Limb (tissue), 2 donors: ENCODE measurements around the gene TUT7.
A peak's percentile ranks its signal among the peaks of the same experiment; 100 is the strongest.
"Not testable (repeated sequence)": the region's sequence is repeated elsewhere in the genome, so short reads cannot be mapped to it uniquely, and the experiment has no call there.

ENCODE experiments used
- DNase-seq, 2 donors: peaks; one replicate each; pipeline ENCODE4 v3.0.0-alpha.2; 2016; ENCODE audit errors: extremely low spot score in 2 of 2

The TUT7 gene

DNA sequence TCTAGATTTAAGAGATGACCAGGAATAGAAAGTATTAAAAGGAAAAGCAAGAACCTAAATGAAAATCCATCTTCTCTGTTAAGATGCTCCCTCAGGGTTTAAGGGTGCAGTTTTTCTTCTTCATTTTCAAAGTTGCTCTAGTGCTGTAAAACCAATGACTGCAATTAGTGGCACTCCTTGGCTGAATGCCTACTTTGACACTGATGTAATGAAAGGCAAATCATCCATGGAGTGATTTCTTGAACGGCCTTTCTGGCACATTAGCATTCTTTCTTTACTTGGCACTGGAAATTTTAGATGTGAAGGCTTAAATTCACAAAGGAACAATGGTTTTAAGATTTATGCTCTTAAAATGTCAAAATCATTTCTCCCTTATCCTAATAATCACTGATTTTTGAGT is 52.5 kb downstream of the TUT7 start:
- no peak for DNase-seq

DNA sequence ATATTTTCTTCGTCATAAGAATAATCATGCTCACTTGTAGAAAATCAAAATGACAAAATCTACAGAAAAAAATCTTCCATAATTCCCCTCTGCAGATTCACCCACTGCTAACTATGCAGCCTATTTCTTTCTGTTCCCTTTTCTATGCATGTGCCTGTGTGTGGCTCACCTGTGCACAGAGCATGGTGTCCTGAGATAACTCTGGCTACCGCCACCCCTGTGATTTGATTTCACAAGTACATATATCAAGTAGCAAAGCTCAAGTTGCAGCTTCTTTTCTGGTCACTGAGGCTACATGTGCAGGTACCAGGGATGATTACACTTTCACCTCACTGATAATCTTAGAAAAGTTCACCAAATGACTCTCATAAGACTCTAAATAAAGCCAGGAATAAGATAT is 53.5 kb downstream of the TUT7 start:
- no peak for DNase-seq

DNA sequence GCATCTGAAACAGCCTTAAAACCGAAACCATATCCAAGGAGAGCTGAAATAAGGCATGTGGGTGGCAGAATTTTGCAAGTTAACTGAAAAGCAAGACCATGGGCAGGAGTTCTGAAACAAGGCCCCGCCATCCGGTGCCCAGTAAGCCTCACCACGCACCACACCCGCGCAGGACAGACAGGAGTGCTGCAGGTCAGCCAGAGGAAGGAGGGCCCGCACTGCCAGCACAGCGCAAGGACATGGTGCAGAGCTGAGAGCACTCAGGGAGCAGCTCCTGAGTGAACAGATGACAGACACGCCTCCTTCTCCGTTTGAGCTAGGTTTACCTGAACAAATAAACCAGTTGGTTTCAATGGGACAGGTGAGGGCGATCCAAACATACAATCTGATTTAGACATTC is 55.3 kb downstream of the TUT7 start:
- no peak for DNase-seq

DNA sequence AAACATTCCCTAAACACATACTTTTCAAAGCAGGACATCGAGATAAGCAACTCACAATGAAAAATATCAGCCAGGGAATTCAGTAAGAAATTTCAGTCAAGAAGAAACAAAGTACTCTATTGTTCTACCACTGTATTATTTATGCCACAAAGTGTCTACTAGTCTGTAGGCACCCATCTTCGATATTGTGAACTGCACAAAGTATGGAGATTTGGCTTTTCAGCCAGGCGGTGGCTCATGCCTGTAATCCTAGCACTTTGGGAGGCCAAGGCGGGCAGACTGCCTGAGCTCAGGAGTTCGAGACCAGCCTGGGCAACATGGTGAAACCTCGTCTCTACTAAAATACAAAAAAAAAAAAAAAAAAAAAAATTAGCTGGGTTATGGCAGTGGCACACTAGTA is 63.9 kb downstream of the TUT7 start:
- not testable (repeated sequence) for DNase-seq

DNA sequence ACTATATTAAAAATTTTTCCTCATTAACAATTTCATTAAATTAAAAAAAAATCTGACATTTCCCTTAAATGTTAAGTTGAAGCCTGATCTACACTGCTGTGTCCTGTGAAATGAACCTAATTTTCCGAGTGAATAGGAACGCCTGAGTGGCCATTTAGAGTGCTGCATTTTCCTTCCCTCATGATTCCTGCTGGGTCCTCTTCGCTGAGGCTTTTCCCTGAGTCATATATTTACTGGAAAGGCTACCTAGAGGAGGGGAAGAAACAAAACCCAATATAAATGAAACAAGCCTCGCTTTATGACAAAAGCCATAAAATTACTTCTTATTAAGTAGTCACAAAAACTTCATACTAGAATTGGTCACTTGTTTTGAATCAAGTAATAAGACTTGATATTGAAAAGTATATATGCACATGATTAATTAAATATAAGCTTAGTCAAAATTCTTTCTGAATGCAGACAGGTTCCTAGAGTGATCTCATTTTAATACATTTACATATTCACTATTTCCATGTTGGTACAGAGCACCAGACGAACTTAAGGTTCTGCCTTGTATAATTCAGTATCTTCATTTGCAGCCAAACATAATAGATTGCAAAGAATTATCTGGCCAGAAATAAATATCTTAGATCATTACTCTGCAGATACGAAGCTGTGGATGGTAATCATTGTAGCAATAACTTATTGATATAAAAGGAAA is 65.6 kb downstream of the TUT7 start:
- no peak for DNase-seq

DNA sequence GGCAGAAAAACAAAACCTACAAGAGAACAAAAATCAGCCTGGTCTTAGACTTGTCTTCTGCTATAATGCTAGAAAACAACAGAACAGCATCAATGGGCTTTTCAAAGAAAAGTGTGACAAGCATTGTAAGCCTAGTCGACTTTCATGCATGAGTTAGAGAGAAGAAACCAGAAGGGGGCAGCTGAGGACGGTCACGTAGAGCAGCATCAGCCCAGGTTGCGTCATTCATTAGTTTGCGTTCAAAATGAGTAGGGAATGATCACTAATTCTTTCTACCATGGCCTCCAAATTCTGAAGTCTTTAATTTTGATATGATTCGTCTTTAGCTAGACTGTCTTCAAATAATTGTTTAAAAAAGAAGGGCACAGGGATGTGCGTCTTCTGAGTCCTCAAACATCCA is 67.2 kb downstream of the TUT7 start:
- DNase-seq = peak in 1 of 2 donors; percentile 18

DNA sequence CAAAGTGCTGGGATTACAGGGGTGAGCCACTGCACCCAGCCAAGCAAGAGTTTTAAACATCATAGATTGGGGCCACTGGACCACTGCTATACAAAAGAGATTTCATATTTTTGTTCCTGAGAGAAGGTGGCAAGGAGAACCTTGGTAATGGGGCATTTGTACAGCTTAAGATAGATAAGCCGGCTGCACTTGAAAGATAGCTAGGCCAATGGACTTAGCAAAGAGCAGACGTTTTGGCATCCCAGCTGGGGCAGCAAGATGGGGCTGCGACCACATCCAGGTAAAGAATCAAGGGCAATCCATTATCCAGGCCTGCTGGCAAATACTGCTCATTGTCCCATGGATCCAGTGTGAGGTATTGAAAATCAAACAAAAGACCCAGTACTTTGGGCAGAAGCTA is 67.9 kb downstream of the TUT7 start:
- DNase-seq = no peak

DNA sequence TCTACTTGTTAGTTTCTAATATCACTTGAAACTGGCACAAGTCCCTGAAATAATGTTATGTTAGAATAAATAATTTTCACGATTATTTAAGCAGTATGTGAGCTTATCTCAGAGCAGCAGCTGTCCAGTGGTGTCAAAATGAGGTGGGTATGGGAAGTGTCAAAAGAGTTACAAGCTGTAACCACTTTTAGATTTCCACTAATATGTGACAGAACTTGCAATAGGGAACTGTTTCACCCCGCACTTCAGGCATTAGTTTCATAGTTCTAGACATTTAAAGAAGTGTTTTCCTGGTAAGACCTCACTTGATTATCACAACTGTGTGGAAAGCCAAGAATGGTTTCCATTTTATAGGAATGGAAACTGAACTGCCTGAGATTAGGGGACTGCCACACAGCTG is 68.9 kb downstream of the TUT7 start:
- DNase-seq = no peak

DNA sequence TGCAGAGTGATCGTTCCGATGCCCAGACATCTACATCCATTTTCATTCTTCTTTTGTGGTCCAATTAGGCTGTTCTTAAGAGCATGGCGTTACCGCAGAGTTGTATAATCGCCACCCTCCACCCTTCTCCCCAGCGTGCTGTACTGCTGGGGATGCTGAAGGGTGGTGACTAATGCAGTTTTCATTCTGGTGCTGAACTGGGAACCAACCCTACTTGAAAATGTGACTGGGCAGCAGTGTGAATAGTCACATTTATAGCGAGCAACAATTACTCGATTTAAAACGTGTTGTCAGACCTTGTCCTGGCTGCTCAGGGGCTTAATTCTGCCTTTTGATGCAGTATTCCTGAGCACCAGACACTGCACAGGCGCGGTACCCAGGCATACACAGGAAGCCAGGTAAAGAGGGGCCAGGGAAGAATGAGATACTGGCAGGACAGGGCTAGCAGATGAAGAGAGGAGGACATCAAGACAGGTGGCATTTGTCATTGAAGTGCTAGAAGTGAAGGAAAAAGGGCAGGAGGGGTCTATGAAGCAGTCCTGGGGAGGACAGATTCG is 71.2 kb downstream of the TUT7 start:
- no peak for DNase-seq

DNA sequence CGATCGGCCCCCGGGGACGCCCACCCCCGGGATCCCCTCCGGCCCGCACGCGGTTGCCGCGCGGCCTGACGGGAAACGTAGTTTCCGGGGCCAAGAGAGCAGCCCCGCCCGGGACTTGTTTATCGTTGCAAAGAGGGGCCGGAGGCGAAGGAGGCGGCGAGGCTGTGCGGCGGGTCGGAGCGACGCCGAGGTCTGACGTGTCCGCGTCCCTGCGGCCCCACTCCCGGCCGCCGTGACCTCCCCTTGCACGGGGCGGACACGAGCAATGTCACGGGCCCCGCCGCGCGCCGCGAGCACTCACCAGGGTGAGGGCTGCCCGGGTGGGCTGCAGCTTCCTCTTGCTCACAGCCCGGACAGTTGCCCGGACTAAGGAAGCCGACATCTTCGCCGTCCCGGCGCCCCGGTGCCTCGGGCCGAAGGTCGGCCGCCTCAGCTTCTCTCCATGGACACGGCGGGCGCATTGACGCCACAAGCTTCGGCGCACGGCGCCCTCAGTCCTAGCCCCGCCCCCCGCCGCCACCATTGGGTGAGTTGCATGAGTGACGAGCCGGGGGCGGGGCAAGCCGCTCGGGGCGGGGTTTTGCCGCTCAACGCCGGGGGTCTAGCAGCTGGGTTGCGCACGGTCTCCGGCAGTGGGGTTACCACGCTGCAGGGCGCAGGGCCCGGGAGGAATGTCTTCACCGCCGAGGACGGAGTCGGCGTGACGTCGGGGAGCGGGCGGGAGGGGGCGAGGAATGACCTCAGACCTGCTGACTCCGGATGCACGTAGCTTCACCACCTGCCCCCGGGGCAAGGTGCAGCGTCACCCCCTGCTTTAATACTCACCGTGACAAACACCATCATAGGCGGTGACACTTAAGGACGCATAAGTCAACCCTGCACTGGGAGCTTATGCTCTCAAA is 71.9 kb downstream of the TUT7 start, which contains the start of gene ISCA1:
Gene ISCA1, minus strand, starts transcription at position 462 of the 902 bp plus-strand sequence. Its CDS starts 80 bp downstream, at position 382.
- peak; percentile 93 to 99 for DNase-seq

DNA sequence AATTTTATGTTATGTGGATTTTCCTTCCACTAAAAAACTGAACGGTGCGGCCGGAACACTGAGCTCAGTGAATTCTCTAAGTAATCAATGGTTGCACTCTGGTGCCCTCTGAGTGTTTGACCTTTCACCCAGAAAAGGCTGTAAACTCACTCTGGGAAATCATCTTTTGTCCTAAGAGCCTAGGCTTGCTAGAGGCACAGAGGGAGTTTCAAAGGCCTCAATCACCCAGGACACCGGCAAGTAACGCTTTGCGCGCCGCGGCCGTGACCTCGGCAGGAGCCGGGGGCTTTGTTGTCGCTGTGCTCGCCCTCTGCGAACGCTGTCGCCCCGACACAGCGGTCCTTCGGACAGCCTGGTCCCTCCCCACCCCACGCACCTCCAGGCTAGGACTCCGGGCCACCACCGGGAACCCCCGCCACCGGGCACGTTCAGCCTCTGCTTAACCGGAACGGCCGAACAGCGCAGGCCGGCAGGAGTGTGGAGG is 72.6 kb downstream of the TUT7 start:
- DNase-seq = no peak

DNA sequence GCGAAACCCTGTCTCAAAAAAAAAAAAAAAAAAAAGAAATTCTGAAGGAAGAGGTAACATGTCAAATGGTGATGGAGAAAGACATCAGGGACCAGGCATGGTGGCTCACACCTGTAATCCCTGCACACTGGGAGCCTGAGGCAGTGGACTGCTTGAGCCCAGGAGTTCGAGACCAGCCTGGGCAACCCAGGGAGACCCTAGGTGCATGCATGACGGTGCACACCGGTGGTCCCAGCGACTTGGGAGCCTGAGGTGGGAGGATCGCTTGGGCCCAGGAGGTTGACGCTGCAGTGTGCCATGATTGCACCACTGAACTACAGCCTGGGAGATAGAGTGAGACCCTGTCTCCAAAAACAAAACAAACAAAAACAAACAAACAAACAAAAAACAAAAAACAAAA is 73.6 kb downstream of the TUT7 start:
- no peak for DNase-seq

DNA sequence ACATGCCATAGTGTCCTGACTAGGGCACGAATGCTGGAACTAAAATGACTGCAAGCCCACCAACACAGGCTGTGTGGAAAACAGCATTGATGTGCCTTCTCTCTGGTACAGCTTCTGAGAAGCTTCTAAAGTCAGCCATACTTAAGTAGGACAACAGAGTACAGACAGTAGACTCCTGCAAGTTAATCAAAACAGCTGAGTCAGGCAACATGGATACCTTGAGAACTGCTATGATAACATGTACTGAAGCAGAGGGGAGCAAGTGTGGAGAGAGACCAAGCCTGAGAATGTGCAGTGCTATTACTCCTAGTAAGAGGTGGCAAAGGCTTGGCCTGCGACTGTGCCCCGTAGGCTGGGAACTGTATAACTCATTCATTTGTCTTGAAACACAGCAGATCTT is 74.4 kb downstream of the TUT7 start:
- DNase-seq = no peak

DNA sequence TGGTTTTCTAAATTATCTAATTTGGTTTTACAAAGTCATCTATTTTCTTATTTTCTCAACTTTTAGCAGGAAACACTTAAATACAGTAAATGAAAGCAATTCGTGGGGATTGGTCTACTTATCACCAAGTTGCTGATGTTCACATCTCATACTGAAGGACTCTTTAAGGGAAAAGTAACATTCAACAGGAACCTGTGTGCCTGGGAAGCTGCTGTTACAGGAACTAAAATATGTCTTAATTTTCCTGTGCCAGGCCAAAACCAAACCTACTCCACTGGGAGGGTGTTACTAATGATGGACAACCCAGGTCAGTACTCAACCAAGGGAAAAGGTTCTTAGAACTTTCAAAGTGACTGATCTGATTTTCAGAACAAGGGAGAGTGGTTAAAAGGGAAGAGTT is 77.1 kb downstream of the TUT7 start:
- DNase-seq = no peak

DNA sequence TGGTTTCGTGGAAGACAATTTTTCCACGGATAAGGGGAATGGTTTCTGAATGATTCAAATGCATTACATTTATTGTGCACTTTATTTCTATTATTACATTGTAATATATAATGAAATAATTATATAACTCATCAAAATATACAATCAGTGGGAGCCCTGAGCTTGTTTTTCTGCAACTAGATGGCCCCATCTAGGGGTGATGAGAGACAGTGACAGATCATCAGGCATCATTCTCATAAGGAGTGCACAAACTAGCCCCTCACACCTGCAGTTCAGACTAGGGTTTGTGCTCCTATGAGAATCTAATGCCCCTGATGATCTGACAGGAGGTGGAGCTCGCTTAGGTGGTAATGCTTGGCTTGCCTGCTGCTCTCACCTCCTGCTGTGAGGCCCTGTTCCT is 78.2 kb downstream of the TUT7 start:
- DNase-seq = no peak

DNA sequence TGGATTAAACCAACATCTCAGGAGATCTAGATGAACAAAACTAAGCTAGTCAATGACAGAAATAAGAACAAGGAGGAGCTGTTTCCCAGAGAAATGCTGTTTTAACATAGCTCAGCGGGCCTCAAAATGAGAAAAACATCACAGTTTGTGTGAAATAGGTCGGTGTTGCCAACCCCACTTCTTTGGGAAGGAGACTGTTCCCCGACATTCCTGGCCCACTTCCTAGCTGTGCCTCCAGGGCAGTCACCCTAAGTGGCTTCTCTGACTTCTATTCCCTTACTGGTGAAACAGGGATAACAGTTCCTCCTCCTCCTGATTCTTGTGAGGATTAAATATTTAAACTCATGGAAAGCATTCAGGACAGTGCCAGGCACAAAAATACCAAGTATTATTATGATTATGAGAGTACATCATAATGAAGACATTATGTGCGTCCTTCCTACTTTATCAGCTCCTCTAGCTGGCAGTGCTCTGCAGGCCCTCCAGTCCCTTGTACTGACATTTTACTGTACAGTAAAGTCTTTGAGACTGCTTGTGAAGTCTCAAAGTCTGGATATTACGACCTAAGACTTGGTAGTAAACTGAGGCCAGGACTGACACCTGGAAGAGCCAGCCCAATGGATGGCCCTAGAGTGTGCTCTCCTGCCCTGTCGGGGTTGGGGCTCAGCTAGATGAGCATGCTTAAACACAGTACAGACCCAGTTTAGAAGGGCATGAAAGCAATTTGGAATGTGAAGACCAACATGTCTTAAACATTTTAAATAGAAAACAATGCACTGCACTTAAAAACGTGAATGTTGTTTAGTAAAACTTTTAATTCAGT is 79.2 kb downstream of the TUT7 start:
- DNase-seq = no peak

DNA sequence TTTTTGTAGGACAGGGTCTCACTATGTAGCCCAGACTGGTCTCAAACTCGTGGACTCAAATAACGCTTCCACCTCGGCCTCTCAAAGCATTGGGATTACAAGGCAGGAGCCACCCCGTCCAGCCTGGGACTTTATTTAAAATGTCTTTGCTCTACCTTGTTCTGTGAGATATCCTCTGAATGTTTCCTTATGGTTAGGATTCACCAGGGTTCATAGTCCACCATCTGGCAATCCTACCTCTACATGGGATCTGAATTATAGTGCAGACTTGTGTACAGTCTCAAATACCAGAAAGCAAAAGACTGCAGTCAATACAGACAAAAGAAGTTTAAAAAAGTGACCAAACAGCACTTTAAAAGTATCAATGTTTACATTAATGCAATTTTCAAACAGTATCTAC is 82.0 kb downstream of the TUT7 start:
- DNase-seq = no peak

DNA sequence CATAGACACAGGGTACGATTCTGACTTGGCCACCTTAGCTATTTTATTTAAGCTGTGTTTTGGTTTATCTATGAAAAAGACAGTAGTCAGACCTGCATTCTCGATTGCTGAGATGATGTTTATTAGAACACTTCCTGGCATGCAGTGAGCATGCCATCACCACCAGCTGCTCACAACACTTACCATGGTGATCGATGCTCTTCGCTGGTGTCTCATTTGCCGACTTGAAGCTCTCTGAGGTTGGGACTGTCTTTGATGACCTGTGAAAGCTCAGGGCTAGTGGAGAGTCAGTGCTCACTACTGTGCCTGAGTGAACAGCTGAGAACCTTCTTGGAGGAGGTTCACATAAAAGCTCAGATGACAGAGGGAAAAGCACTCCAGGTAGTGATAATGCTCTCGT is 90.3 kb downstream of the TUT7 start:
- no peak for DNase-seq

DNA sequence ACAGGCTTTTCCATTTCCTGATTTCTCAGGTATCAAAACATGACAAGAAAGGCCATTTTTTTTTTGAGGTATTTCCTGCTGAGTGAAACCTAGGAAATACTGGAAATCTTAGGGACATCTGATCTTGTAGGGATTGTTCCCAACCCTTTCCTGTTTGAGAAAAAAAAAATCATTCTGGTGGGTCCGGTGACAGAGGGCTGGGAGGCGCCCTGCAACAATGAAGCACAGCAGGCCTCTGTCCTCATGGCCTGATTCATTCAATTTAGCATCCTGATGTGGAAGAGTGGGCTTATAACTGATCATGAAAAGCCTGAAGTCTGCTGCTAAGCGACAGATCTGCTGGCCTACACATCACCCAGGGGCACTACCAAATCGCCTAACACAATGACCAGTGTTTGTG is 91.7 kb downstream of the TUT7 start:
- no peak for DNase-seq

DNA sequence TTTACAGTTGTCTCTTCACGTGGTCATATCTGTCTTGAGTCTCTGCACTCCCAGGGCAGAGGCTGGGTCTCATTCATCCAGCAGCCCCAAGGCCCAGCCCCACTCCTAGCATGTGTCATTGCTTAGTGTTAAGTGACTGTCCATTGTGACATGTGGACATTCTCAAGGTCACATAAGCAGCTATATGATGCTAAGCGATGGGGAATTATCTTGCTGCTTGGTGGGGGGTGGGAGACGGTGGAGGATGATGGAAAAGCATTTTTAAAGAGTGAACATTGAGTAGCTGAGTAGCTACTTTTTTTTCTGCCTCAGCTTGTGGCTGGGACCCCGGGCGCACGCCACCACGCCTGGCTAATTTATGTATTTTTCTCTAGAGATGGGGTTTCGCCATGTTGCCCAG is 94.7 kb downstream of the TUT7 start, which contains the start of gene C9orf153:
Gene C9orf153, minus strand, starts transcription at position 101 of the 400 bp plus-strand sequence. CDS start 30,054 bp downstream, outside the sequence.
- no peak for DNase-seq

DNA sequence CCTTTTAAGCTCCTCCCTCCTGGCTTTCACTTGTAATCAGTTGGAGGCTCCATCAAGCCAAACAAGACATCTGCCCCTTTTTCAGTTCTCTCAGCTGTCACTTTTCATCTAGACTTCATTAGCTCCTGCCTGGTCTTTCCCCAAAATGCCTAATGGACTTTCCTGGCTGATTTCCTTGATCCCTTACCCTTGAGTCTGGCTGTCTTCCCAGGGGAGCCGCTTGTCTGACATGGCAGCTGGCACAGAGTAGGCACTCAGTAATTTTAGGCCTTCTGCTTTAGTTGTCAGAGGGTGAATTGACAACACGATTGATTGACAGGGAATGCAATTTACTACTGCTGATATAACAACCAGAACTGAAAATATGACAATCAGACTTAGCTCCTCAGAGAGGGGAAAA is 96.8 kb downstream of the TUT7 start:
- DNase-seq = no peak
